Glutamatergic neuron (in vitro differentiated cells): ENCODE results near the gene R3HDM2. TPM values are rescaled to one million over a fixed set of nuclear protein-coding genes. Genes with fewer than 3 reads are reported as not detected.
"Not testable (repeated sequence)": the region's sequence is repeated elsewhere in the genome, so short reads cannot be mapped to it uniquely, and the experiment has no call there.

Experiments
- DNase-seq: peaks from one replicate; pipeline ENCODE4 v3.0.0; 2022
- H3K27ac Mint-ChIP-seq: one replicate; pipeline ENCODE4 v1.8.0; 2020; ENCODE audit warnings: mild to moderate bottlenecking, mixed read lengths, inconsistent platforms; ENCODE audit not compliant: unreplicated experiment
- H3K27me3 Mint-ChIP-seq: one replicate; pipeline ENCODE4 v1.8.0; 2020; ENCODE audit warnings: mild to moderate bottlenecking, moderate library complexity, mixed read lengths, inconsistent platforms; ENCODE audit not compliant: unreplicated experiment
- H3K36me3 Mint-ChIP-seq: one replicate; pipeline ENCODE4 v1.8.0; 2020; ENCODE audit warnings: mild to moderate bottlenecking, mixed read lengths, inconsistent platforms; ENCODE audit not compliant: unreplicated experiment
- H3K4me1 Mint-ChIP-seq: one replicate; pipeline ENCODE4 v1.8.0; 2020; ENCODE audit warnings: mild to moderate bottlenecking, low read depth, mixed read lengths, inconsistent platforms; ENCODE audit not compliant: unreplicated experiment
- H3K4me3 Mint-ChIP-seq: one replicate; pipeline ENCODE4 v1.8.0; 2020; ENCODE audit warnings: mild to moderate bottlenecking, mixed read lengths, inconsistent platforms; ENCODE audit not compliant: unreplicated experiment
- H3K9me3 Mint-ChIP-seq: one replicate; pipeline ENCODE4 v1.8.0; 2020; ENCODE audit warnings: mild to moderate bottlenecking, moderate library complexity, mixed read lengths, inconsistent platforms; ENCODE audit not compliant: unreplicated experiment
- CTCF ChIP-seq: fragments of 200-600 bp; sonication (generic); IDR thresholded peaks from one replicate; pipeline ENCODE4 v1.5.0; 2021; ENCODE audit not compliant: partially characterized antibody, unreplicated experiment
- total RNA-seq: library from RNA; stranded (reverse); fragmentation: NEBNext Ultra II Directional; extraction: Animal tissue kit (Norgen Biotek cat#: 25700); gene quantifications from one replicate; pipeline ENCODE4 v1.2.1, GENCODE V29; 2021; ENCODE audit not compliant: unreplicated experiment

R3HDM2 gene
- total RNA-seq, 1 donor from 2014 or later, result 106 TPM

DNA sequence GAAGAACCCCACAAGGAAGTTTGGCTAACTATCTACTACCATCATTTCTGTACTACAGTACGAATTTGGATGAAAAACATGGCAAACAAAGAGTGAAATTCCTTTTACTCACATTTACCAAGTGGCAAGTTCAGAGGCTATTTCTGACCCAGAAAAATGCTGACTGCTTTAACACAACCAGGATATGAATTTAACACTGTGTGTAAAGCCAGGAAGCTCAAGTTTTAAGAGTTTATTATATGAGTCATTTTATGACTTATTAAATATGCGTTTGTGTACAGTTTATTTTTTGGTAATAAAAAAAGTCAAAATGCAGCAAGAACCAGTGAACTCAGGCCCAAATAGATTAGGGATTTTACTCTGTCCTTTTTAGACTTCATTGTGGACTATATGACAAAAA is 121.4 kb downstream of the R3HDM2 start:
- Mint-ChIP-seq H3K9me3 (peaks cover under 1% of the 10 kb centered on the region), H3K4me1 (no peaks in the 10 kb centered on the region), H3K4me3 (no peak overlapping the region), H3K27me3 (peaks cover 1% of the 10 kb centered on the region), H3K36me3 (peaks cover 2% of the 10 kb centered on the region), H3K27ac (no peak overlapping the region)
- DNase-seq, result no peak
- TF ChIP-seq CTCF, result no peak

GRCh38 chr12:57300961-57301584 is 129.8 kb downstream of the R3HDM2 start:
- H3K9me3 Mint-ChIP-seq, result no peaks in the 10 kb centered on the region

DNA sequence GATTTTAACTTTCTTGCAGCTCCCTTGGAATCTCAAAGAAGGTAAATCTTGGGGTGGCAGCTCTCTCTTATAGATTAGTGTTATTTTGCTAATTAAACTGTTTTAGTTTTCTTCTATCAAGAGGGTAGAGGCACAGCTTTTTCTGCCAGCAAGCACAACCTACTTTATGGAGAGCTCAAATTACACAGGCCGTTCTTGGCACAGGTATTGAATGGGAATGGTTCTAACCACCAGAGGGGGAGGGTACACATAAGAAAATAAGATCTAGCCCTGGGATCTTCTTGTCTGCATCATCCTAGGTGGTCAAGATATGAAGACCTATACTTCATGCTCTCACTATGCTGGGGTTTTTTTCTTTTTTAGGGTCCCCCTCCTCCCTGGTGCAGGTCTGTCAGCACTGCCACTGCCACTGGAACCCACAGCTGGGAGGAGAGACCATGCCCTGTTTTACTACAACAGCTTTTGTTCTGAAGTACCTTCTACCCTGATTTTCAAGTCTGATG is 131.3 kb downstream of the R3HDM2 start:
- H3K27ac Mint-ChIP-seq, result no peak overlapping the region
- no peak for DNase-seq

More at GRCh38 chr12:57300961-57301584, 129.8 kb downstream of the R3HDM2 start:
- TF ChIP-seq CTCF, result no peak
- Mint-ChIP-seq H3K4me3 (no peak overlapping the region), H3K27ac (no peak overlapping the region), H3K27me3 (peaks cover 1% of the 10 kb centered on the region), H3K4me1 (no peaks in the 10 kb centered on the region), H3K36me3 (peaks cover 10% of the 10 kb centered on the region)
- DNase-seq, result no peak

DNA sequence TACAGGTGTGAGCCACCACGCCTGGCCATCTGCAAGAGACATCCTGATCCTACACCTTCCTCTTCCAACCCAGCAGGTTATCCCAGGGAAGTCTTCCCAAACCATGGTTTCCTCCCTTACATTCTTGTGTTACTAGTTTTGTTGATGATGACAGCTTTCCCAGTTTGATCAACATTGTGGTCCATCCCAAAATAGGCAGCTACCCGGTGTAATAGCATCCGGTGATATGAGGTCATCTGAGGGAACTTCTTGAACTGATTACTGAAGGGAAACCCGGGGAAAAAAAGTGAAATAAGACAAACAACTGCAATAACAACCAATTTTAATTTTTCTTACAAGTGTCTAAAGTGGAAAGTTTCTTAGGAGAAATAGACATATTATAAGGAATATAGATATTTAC is 134.6 kb downstream of the R3HDM2 start:
- H3K27me3 Mint-ChIP-seq, result peaks cover 1% of the 10 kb centered on the region
- no peaks in the 10 kb centered on the region for H3K9me3 Mint-ChIP-seq
- no peak for TF ChIP-seq CTCF
- peaks cover 5% of the 10 kb centered on the region for H3K36me3 Mint-ChIP-seq
- DNase-seq, result no peak
- no peaks in the 10 kb centered on the region for H3K4me1 Mint-ChIP-seq
- H3K27ac Mint-ChIP-seq, result no peak overlapping the region
- H3K4me3 Mint-ChIP-seq, result no peak overlapping the region

More for the DNA sequence above, 131.3 kb downstream of the R3HDM2 start:
- H3K9me3 Mint-ChIP-seq, result no peaks in the 10 kb centered on the region
- H3K4me1 Mint-ChIP-seq, result no peaks in the 10 kb centered on the region
- no peak for TF ChIP-seq CTCF
- H3K4me3 Mint-ChIP-seq, result no peak overlapping the region
- peaks cover 14% of the 10 kb centered on the region for H3K36me3 Mint-ChIP-seq
- H3K27me3 Mint-ChIP-seq, result peaks cover 1% of the 10 kb centered on the region

DNA sequence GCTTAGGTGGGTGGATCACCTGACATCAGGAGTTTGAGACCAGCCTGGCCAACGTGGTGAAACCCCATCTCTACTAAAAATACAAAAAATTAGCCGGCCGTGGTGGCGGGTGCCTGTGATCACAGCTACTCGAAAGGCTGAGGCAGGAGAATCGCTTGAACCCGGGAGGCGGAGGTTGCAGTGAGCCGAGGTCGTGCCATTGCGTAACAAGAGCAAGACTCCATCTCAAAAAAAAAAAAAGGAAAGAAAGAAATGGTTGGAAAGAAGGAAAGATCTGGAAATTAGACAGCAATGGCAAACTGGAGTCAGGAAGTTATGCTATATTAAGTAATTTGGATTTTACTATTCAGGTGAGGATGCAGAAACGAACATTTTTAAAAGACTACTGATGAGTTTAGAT is 148.8 kb downstream of the R3HDM2 start:
- peaks cover 21% of the 10 kb centered on the region for H3K4me1 Mint-ChIP-seq
- not testable (repeated sequence) for H3K36me3 Mint-ChIP-seq, H3K27me3 Mint-ChIP-seq, H3K9me3 Mint-ChIP-seq, DNase-seq, H3K4me3 Mint-ChIP-seq, H3K27ac Mint-ChIP-seq
